Endothelial cell of umbilical vein (primary cell): Measurements from ENCODE around the gene PRDM12. TPM values are rescaled to one million over a fixed set of nuclear protein-coding genes. Genes with fewer than 3 reads are reported as not detected.

ENCODE experiments used
- BruUV-seq: library from RNA; stranded (reverse); fragments of 400-500 nt; replicated peaks from 2 replicates; lab custom pipeline; 2021; lab: Mats Ljungman, UMichigan
- CTCF ChIA-PET: fragments of 300-600, 350-600 bp; sonication (Branson Sonifier 250); formaldehyde crosslinking; loops from one replicate; lab custom pipeline; 2021; ENCODE audit warnings: antibody characterized with exemption, inconsistent platforms; lab: Charles Lee
- POLR2A ChIA-PET: fragments of 300-600, 350-600 bp; sonication (Branson Sonifier 250); formaldehyde crosslinking; loops from one replicate; lab custom pipeline; 2021; ENCODE audit warnings: antibody characterized with exemption, inconsistent platforms; lab: Charles Lee
- DNase-seq: peaks from one replicate; pipeline ENCODE4 v3.0.0-alpha.2; 2011; ENCODE audit warnings: low read depth, low spot score
- FAIRE-seq: peaks from 2 replicates; lab custom pipeline; 2011; peaks lifted over from hg19 to GRCh38; lab: Jason Lieb, UNC
- H2AFZ ChIP-seq: 2 replicates; pipeline ENCODE4 v1.6.0; 2012; ENCODE audit warnings: low read depth, low read length, control low read depth, inconsistent platforms
- H3K27ac ChIP-seq: 2 replicates; pipeline ENCODE4 v1.5.1; 2011; ENCODE audit warnings: low read depth, mild to moderate bottlenecking, control low read depth, low read length, moderate library complexity; ENCODE audit not compliant: insufficient read depth
- H3K27me3 ChIP-seq, 2 experiments: 2 replicates each; pipeline versions ENCODE4 v1.6.0 to v1.6.1; 2011; ENCODE audit warnings: low read length in 2 of 2, mixed read lengths in 1 of 2; ENCODE audit not compliant: control insufficient read depth in 2 of 2, insufficient read depth in 2 of 2
- H3K36me3 ChIP-seq, 2 experiments: 2 replicates in 1 of 2; 3 replicates in 1 of 2; pipeline ENCODE4 v1.5.1; 2011; ENCODE audit warnings: low read length in 2 of 2, mild to moderate bottlenecking in 1 of 2, moderate library complexity in 1 of 2; ENCODE audit not compliant: control insufficient read depth in 2 of 2, insufficient read depth in 2 of 2; ENCODE audit errors: extremely low read depth in 1 of 2
- H3K4me1 ChIP-seq: 3 replicates; pipeline ENCODE4 v1.5.1; 2011; ENCODE audit warnings: mild to moderate bottlenecking, low read length; ENCODE audit not compliant: control insufficient read depth, insufficient read depth; ENCODE audit errors: extremely low read depth
- H3K4me2 ChIP-seq: 2 replicates; pipeline ENCODE4 v1.6.1; 2011; ENCODE audit warnings: low read length, control low read depth, mixed read lengths; ENCODE audit not compliant: insufficient read depth
- H3K4me3 ChIP-seq, 3 experiments: fragments of 200-600 bp in 1 of 3; sonication (generic), shearing (Covaris generic) in 1 of 3; replicated peaks in 1 of 3; 2 replicates each; pipeline ENCODE4 v1.5.1; 2011 to 2016; ENCODE audit warnings: control low read depth in 3 of 3, low read length in 3 of 3, mild to moderate bottlenecking in 2 of 3, inconsistent platforms in 1 of 3, low read depth in 1 of 3, moderate library complexity in 1 of 3; ENCODE audit not compliant: insufficient read depth in 1 of 3
- H3K79me2 ChIP-seq: 2 replicates; pipeline ENCODE4 v1.6.0; 2012; ENCODE audit warnings: low read length, inconsistent platforms; ENCODE audit not compliant: control insufficient read depth, insufficient read depth
- H3K9ac ChIP-seq: replicated peaks from 2 replicates; pipeline ENCODE3; 2011; ENCODE audit warnings: low read length, control low read depth; ENCODE audit not compliant: insufficient read depth; ENCODE audit errors: extremely low read depth
- H3K9me1 ChIP-seq: replicated peaks from 3 replicates; pipeline ENCODE4 v1.6.0; 2011; ENCODE audit warnings: mild to moderate bottlenecking, low read length; ENCODE audit not compliant: control insufficient read depth, insufficient read depth; ENCODE audit errors: extremely low read depth
- H3K9me3 ChIP-seq: replicated peaks from 2 replicates; pipeline ENCODE4 v1.5.1; 2012; ENCODE audit warnings: low read length, inconsistent platforms; ENCODE audit not compliant: control insufficient read depth, insufficient read depth
- H4K20me1 ChIP-seq: replicated peaks from 2 replicates; pipeline ENCODE3; 2011; ENCODE audit warnings: mild to moderate bottlenecking, low read length; ENCODE audit not compliant: control insufficient read depth, insufficient read depth; ENCODE audit errors: extremely low read depth
- CTCF ChIP-seq, 2 donors: IDR thresholded peaks; 1 replicate in 1 of 2; 2 replicates in 1 of 2; pipeline ENCODE4 v1.5.1; 2011; ENCODE audit warnings: low read length in 2 of 2, mild to moderate bottlenecking in 2 of 2, moderate library complexity in 2 of 2, control low read depth in 1 of 2, inconsistent platforms in 1 of 2, low read depth in 1 of 2; ENCODE audit not compliant: insufficient read depth in 1 of 2; ENCODE audit errors: extremely low read depth in 1 of 2
- EZH2 ChIP-seq: IDR thresholded peaks from 2 replicates; pipeline ENCODE4 v1.6.1; 2012; ENCODE audit warnings: borderline replicate concordance, low read depth, mild to moderate bottlenecking, moderate library complexity, low read length, inconsistent platforms; ENCODE audit not compliant: severe bottlenecking
- FOS ChIP-seq: IDR thresholded peaks from 2 replicates; pipeline ENCODE4 v1.6.1; 2011; ENCODE audit warnings: mild to moderate bottlenecking, low read length, moderate library complexity, borderline replicate concordance; ENCODE audit not compliant: insufficient read depth
- GATA2 ChIP-seq: IDR thresholded peaks from 2 replicates; pipeline ENCODE4 v1.7.0; 2011; ENCODE audit warnings: low read depth, mild to moderate bottlenecking, moderate library complexity, mixed read lengths, low read length; ENCODE audit not compliant: insufficient read length, insufficient read depth
- JUN ChIP-seq: IDR thresholded peaks from 2 replicates; pipeline ENCODE4 v1.6.1; 2011; ENCODE audit warnings: borderline replicate concordance, low read depth; ENCODE audit not compliant: insufficient read length, insufficient read depth
- MAX ChIP-seq: IDR thresholded peaks from 2 replicates; pipeline ENCODE4 v1.6.1; 2011; ENCODE audit not compliant: insufficient read depth, insufficient read length
- MYC ChIP-seq: IDR thresholded peaks from one replicate; pipeline ENCODE4 v1.6.1; 2011; ENCODE audit warnings: mild to moderate bottlenecking, low read depth, low read length
- POLR2A ChIP-seq: IDR thresholded peaks from 2 replicates; pipeline ENCODE4 v1.6.1; 2012; ENCODE audit warnings: low read depth, mild to moderate bottlenecking, control low read depth, low read length
- POLR2AphosphoS5 ChIP-seq: IDR thresholded peaks from 2 replicates; pipeline ENCODE4 v1.6.1; 2012; ENCODE audit warnings: low read depth, mild to moderate bottlenecking, control low read depth, low read length, moderate library complexity; ENCODE audit not compliant: insufficient read depth
- dilution Hi-C: fragments of 300-500 bp; cut with MboI; formaldehyde crosslinking; loops from one replicate; pipeline ENCODE4 v1.15.0; 2019; ENCODE audit warnings: low sequenced_read_pairs; ENCODE audit not compliant: extremely low pct_ligation_motif_present
- intact Hi-C: fragments of 100-400 bp; cut with micrococcal nuclease; formaldehyde crosslinking; loops from one replicate; pipeline ENCODE4 v1.10.0; 2022
- polyA plus RNA-seq, 4 experiments: library from polyadenylated mRNA; depleted of rRNA in 3 of 4; stranded (reverse) in 3 of 4; unstranded in 1 of 4; fragments of >200 nt; gene quantifications; 2 replicates each; pipeline versions ENCODE4 v1.2.1 to v1.2.3, GENCODE V29; 2011 to 2012; ENCODE audit warnings: missing spikeins in 1 of 4
- total RNA-seq: library from RNA; stranded (reverse); gene quantifications from 2 replicates; pipeline ENCODE4 v1.2.3, GENCODE V29; 2021

The PRDM12 gene
- total and polyA plus RNA-seq, 2 donors (not counting 3 experiments of a cell fraction or from before 2014, with no cell fraction given) = not detected

GRCh38 chr9:130688072-130688471 is 23.7 kb downstream of the PRDM12 start:
- intact Hi-C loops (no loop called here), dilution Hi-C loops (loop anchor here (25.0 kb wide), 1 partner anchor 174 kb away; no protein-coding TSS in a partner anchor)
- no peaks in the 10 kb centered on the region for H3K9me3 ChIP-seq
- ChIA-PET POLR2A (no interaction called here), CTCF (no interaction called here)
- H3K9ac ChIP-seq = no peak overlapping the region
- H3K4me2 ChIP-seq = no peak overlapping the region
- peaks cover 3% of the 10 kb centered on the region in 2 experiments for H3K27me3 ChIP-seq
- no peaks in the 10 kb centered on the region for H4K20me1 ChIP-seq
- no peak for TF ChIP-seq JUN
- TF ChIP-seq MYC = no peak
- TF ChIP-seq EZH2 = no peak
- no peak for TF ChIP-seq CTCF (IDR thresholded peaks at IDR 0.05; ENCODE audit: extremely low read depth in 1 of 2, insufficient read depth in 1 of 2, low read depth in 1 of 2, low read length in 2 of 2)
- TF ChIP-seq POLR2AphosphoS5 = no peak
- no peak for TF ChIP-seq GATA2
- no peak for TF ChIP-seq POLR2A
- TF ChIP-seq FOS = no peak
- no peak for TF ChIP-seq MAX
- H3K27ac ChIP-seq = no peak overlapping the region
- H3K9me1 ChIP-seq = no peaks in the 10 kb centered on the region
- no TSS peak for BruUV-seq
- H3K4me1 ChIP-seq = peaks cover 3% of the 10 kb centered on the region
- H3K79me2 ChIP-seq = no peaks in the 10 kb centered on the region
- DNase-seq (no peak), FAIRE-seq (no peak)
- no peak overlapping the region for H2AFZ ChIP-seq
- no peak overlapping the region for H3K4me3 ChIP-seq
- no peaks in the 10 kb centered on the region for H3K36me3 ChIP-seq
